Spleen (tissue), 11 donors: Measurements from ENCODE around the gene FAM107B. TPM values are rescaled to one million over a fixed set of nuclear protein-coding genes. Genes with fewer than 3 reads are reported as not detected.

Experiments used
- DNase-seq: peaks from one replicate; pipeline ENCODE4 v3.0.0-alpha.2; 2020
- H3K27ac ChIP-seq, 8 donors: fragments of 200-600 bp; sonication (generic) in 7 of 8; 1 replicate in 4 of 8; 2 replicates in 4 of 8; pipeline versions ENCODE4 v1.5.0 to v1.8.0; 2016 to 2021; ENCODE audit warnings: inconsistent platforms in 4 of 8, mild to moderate bottlenecking in 4 of 8, moderate library complexity in 1 of 8
- H3K27me3 ChIP-seq, 7 donors: fragments of 200-600 bp; sonication (generic) in 6 of 7; replicated peaks in 1 of 7; 1 replicate in 4 of 7; 2 replicates in 3 of 7; pipeline versions ENCODE4 v1.5.0 to v1.8.0; 2016 to 2021; ENCODE audit warnings: inconsistent platforms in 3 of 7, mild to moderate bottlenecking in 1 of 7
- H3K36me3 ChIP-seq, 6 donors: fragments of 200-600 bp; sonication (generic) in 5 of 6; 1 replicate in 4 of 6; 2 replicates in 2 of 6; pipeline versions ENCODE4 v1.5.0 to v1.8.0; 2016 to 2021; ENCODE audit warnings: inconsistent platforms in 2 of 6
- H3K4me1 ChIP-seq, 6 donors: fragments of 200-600 bp; sonication (generic) in 5 of 6; 1 replicate in 3 of 6; 2 replicates in 3 of 6; pipeline versions ENCODE4 v1.5.0 to v1.8.0; 2016 to 2021; ENCODE audit warnings: inconsistent platforms in 3 of 6
- H3K4me3 ChIP-seq, 8 donors: fragments of 200-600 bp; sonication (generic) in 7 of 8; 1 replicate in 4 of 8; 2 replicates in 4 of 8; pipeline versions ENCODE4 v1.5.0 to v1.8.0; 2016 to 2021; ENCODE audit warnings: inconsistent platforms in 4 of 8, mild to moderate bottlenecking in 4 of 8, moderate library complexity in 2 of 8
- H3K9me3 ChIP-seq, 8 donors: fragments of 200-600 bp; sonication (generic) in 7 of 8; 1 replicate in 4 of 8; 2 replicates in 4 of 8; pipeline versions ENCODE4 v1.5.0 to v1.8.0; 2016 to 2021; ENCODE audit warnings: inconsistent platforms in 4 of 8
- CTCF ChIP-seq, 11 experiments: fragments of 200-600 bp in 7 of 11; fragments of 450-650 bp in 4 of 11; sonication (generic) in 4 of 11; IDR thresholded peaks in 8 of 11; conservative IDR thresholded peaks in 3 of 11; 1 replicate in 7 of 11; 2 replicates in 4 of 11; pipeline versions ENCODE4 v1.4.0 to v1.8.0; 2016 to 2021; ENCODE audit warnings: antibody characterized with exemption in 11 of 11, inconsistent platforms in 4 of 11, mild to moderate bottlenecking in 1 of 11
- POLR2A ChIP-seq, 3 donors: fragments of 450-650 bp; IDR thresholded peaks; one replicate each; pipeline ENCODE4 v1.5.1; 2017; ENCODE audit warnings: antibody characterized with exemption in 3 of 3, mild to moderate bottlenecking in 1 of 3
- POLR2AphosphoS5 ChIP-seq, 3 donors: sonication (generic); formaldehyde crosslinking; IDR thresholded peaks; one replicate each; pipeline ENCODE4 v1.5.1; 2017; ENCODE audit warnings: antibody characterized with exemption in 3 of 3
- WGBS, 5 donors: extraction: QIAGEN DNeasy Blood & Tissue Kit in 3 of 5; methylation state at CpG; one replicate each; pipeline versions ENCODE4 v1.1.5 to v1.1.7; 2013 to 2018; 5-methylcytosine and 5-hydroxymethylcytosine counted together
- intact Hi-C: fragments of 100-400 bp; cut with DNase I; formaldehyde crosslinking; loops from one replicate; pipeline ENCODE4 v1.15.0; 2023; ENCODE audit warnings: low total_unique reads
- polyA plus RNA-seq, 3 donors: library from polyadenylated mRNA; stranded (reverse); fragments of 200-250 nt; gene quantifications; one replicate each; pipeline ENCODE4 v1.2.1, GENCODE V29; 2013
- total RNA-seq, 7 donors: library from RNA; depleted of rRNA in 3 of 7; stranded (reverse); fragments of >200 nt in 3 of 7; fragmentation: NEBNext Ultra II Directional in 4 of 7; extraction: Animal tissue kit (Norgen Biotek cat#: 25700) in 4 of 7; gene quantifications; one replicate each; pipeline versions ENCODE4 v1.1.0 to v1.2.1, GENCODE V29; 2016 to 2021
- donor health status: healthy with polysubstance abuse.
- donor health status: DM: no; HTN: no; CAD: no; lungs with moderate emphysema.
- donor health status: DM: no; HTN: no; CAD: no.
- donor health status: Bipolar disorder and iron deficiency.
- donor health status: healthy.
- donor health status: DM: no; HTN: no; CAD: no.
- donor health status: DM: yes; HTN: yes; CAD: no.

FAM107B gene
- total and polyA plus RNA-seq, 10 donors: 40.1 to 115 (median 75.5) TPM

- TF ChIP-seq POLR2AphosphoS5 (IDR thresholded peaks at IDR 0.05): no peak
- TF ChIP-seq POLR2A (IDR thresholded peaks at IDR 0.05): no peak
- TF ChIP-seq CTCF (IDR thresholded peaks at IDR 0.05 in 8 of 11, conservative IDR thresholded peaks at IDR 0.05 in 3 of 11): no peak
- Histone ChIP-seq H3K4me1 (peaks cover 0 to 23% (median 8%) of the 10 kb centered on the region in 6 donors), H3K27ac (no peak overlapping the region), H3K27me3 (no peaks in the 10 kb centered on the region), H3K36me3 (no peaks in the 10 kb centered on the region), H3K9me3 (peaks cover 0 to 5% (median 0%) of the 10 kb centered on the region in 8 donors), H3K4me3 (no peak overlapping the region)
- WGBS, 5 donors: 80 to 93% (median 91%) methylated on average over 2 of the region's 2 CpGs
- DNase-seq: no peak
- intact Hi-C loops: no loop called here
Observed at GRCh38 chr10:14724931-14725330, 49.8 kb downstream of the FAM107B start.

- no peaks in the 10 kb centered on the region for H3K27me3 ChIP-seq
- DNase-seq: no peak
- peaks cover 0 to 5% (median 0%) of the 10 kb centered on the region in 8 donors for H3K9me3 ChIP-seq
- WGBS, 5 donors: 48 to 60% (median 52%) methylated on average over 5 of the region's 5 CpGs
- no peak overlapping the region for H3K4me3 ChIP-seq
- no peak for TF ChIP-seq POLR2AphosphoS5 (IDR thresholded peaks at IDR 0.05)
- no peak for TF ChIP-seq CTCF (IDR thresholded peaks at IDR 0.05 in 8 of 11, conservative IDR thresholded peaks at IDR 0.05 in 3 of 11)
- no peak for TF ChIP-seq POLR2A (IDR thresholded peaks at IDR 0.05)
- no peaks in the 10 kb centered on the region for H3K36me3 ChIP-seq
- H3K4me1 ChIP-seq: peaks cover 0 to 23% (median 8%) of the 10 kb centered on the region in 6 donors
- peak overlapping the region in 4 of 8 donors; percentile 11 to 67 (median 52) for H3K27ac ChIP-seq
- intact Hi-C loops: no loop called here
Observed at GRCh38 chr10:14723052-14723689, 51.5 kb downstream of the FAM107B start.

GRCh38 chr10:14717552-14717951, 57.1 kb downstream of the FAM107B start:
- WGBS, 5 donors: 84 to 98% (median 96%) methylated on average over 5 of the region's 5 CpGs
- no peaks in the 10 kb centered on the region for H3K27me3 ChIP-seq
- intact Hi-C loops: no loop called here

More at GRCh38 chr10:14717552-14717951, 57.1 kb downstream of the FAM107B start:
- H3K4me1 ChIP-seq: peaks cover 0 to 4% (median 0%) of the 10 kb centered on the region in 6 donors
- no peak overlapping the region for H3K4me3 ChIP-seq
- no peaks in the 10 kb centered on the region for H3K36me3 ChIP-seq
- H3K9me3 ChIP-seq: no peaks in the 10 kb centered on the region
- TF ChIP-seq POLR2A (IDR thresholded peaks at IDR 0.05): no peak
- no peak for TF ChIP-seq POLR2AphosphoS5 (IDR thresholded peaks at IDR 0.05)
- no peak for TF ChIP-seq CTCF (IDR thresholded peaks at IDR 0.05 in 8 of 11, conservative IDR thresholded peaks at IDR 0.05 in 3 of 11)
- DNase-seq: no peak
- no peak overlapping the region for H3K27ac ChIP-seq
